Stomach smooth muscle (tissue), 2 donors: Measurements from ENCODE around the gene BORA.

ENCODE experiments used
- H3K27ac ChIP-seq: one replicate; pipeline ENCODE4 v1.7.0; 2013; ENCODE audit warnings: mild to moderate bottlenecking, low read length, inconsistent platforms
- H3K27me3 ChIP-seq, 2 donors: one replicate each; pipeline ENCODE4 v1.7.0; 2013; ENCODE audit warnings: low read length in 2 of 2; ENCODE audit not compliant: insufficient read depth in 2 of 2, control insufficient read depth in 1 of 2
- H3K36me3 ChIP-seq, 2 donors: one replicate each; pipeline ENCODE4 v1.7.0; 2013; ENCODE audit warnings: low read length in 2 of 2; ENCODE audit not compliant: control insufficient read depth in 2 of 2, insufficient read depth in 2 of 2
- H3K4me1 ChIP-seq: one replicate; pipeline ENCODE4 v1.7.0; 2013; ENCODE audit warnings: low read length; ENCODE audit not compliant: control insufficient read depth, insufficient read depth
- H3K4me3 ChIP-seq, 2 donors: one replicate each; pipeline ENCODE4 v1.7.0; 2013; ENCODE audit warnings: low read length in 2 of 2
- H3K9ac ChIP-seq, 2 donors: one replicate each; pipeline ENCODE4 v1.7.0; 2013; ENCODE audit warnings: low read length in 2 of 2, mild to moderate bottlenecking in 1 of 2
- H3K9me3 ChIP-seq, 2 donors: one replicate each; pipeline ENCODE4 v1.7.0; 2013; ENCODE audit warnings: low read length in 2 of 2; ENCODE audit not compliant: control insufficient read depth in 2 of 2
- donor health status: healthy.
- donor health status: Pancreatic carcinoma.

Gene BORA

GRCh38 chr13:72727417-72728289, at the start of gene BORA, which contains the start of gene MZT1:
TSS of gene BORA (plus strand) at chr13:72727923. CDS start at chr13:72728941, 1,018 bp downstream.
TSS of gene MZT1 (minus strand) at chr13:72727629. CDS start at chr13:72727602, 27 bp downstream.
- Histone ChIP-seq H3K9me3 (no peaks in the 10 kb centered on the region), H3K27me3 (no peaks in the 10 kb centered on the region), H3K9ac (peak within 1 kb of the TSS; percentile 74 to 80), H3K36me3 (no peaks in the 10 kb centered on the region), H3K4me3 (peak within 1 kb of the TSS; percentile 91 to 93), H3K27ac (peak within 1 kb of the TSS; percentile 26), H3K4me1 (peaks cover 4% of the 10 kb centered on the region)

DNA sequence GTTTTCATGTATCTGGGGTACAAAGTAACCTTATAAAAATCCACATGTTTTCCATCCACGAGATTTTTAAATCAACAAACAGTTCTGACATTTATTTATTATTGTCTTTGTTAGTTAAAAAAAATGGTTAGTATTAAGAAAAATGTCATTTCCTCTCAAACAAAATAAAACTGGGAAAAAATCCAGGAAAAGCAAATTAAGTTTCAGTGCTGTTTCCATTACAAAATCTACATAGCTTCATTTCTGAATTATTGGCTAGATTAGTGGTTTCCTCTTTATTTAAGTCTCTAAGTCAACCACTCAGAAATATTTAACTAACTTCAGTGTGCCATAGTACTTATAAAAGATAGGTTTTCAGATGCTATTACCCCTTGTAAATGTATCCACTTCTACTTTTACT, 49.4 kb upstream of the BORA start:
- Histone ChIP-seq H3K4me3 (no peak overlapping the region), H3K36me3 (no peaks in the 10 kb centered on the region), H3K4me1 (no peaks in the 10 kb centered on the region), H3K9ac (no peak overlapping the region), H3K27ac (no peak overlapping the region), H3K9me3 (no peaks in the 10 kb centered on the region), H3K27me3 (no peaks in the 10 kb centered on the region)

GRCh38 chr13:72680353-72680752, 47.4 kb upstream of the BORA start:
- no peak overlapping the region for H3K4me3 ChIP-seq
- no peaks in the 10 kb centered on the region for H3K36me3 ChIP-seq
- no peaks in the 10 kb centered on the region for H3K4me1 ChIP-seq
- no peak overlapping the region for H3K9ac ChIP-seq
- no peak overlapping the region for H3K27ac ChIP-seq
- no peaks in the 10 kb centered on the region for H3K27me3 ChIP-seq
- no peaks in the 10 kb centered on the region for H3K9me3 ChIP-seq

DNA sequence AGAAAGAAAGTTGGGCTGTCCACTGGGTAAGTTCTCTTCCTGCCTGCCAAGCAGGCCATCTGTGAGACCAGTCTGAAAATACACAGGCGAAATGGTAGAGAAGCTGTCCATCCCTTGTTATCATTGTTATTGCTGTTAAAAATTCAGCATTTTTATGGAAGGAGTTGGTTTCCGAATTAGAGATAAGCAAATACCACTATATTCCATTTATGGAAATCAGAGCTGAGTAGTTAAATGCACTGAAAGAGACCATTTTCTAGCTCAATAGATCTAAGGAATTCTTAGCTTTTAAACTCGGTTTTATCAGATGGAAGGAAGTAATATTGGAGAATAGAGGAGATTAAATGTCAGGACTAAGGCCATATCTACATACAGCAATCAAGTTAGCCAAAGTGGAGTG, 41.0 kb upstream of the BORA start:
- no peaks in the 10 kb centered on the region for H3K9me3 ChIP-seq
- H3K4me3 ChIP-seq, result no peak overlapping the region
- no peak overlapping the region for H3K27ac ChIP-seq
- no peaks in the 10 kb centered on the region for H3K36me3 ChIP-seq
- no peak overlapping the region for H3K9ac ChIP-seq
- no peaks in the 10 kb centered on the region for H3K27me3 ChIP-seq
- no peaks in the 10 kb centered on the region for H3K4me1 ChIP-seq

- Histone ChIP-seq H3K27ac (no peak overlapping the region), H3K9me3 (no peaks in the 10 kb centered on the region), H3K9ac (no peak overlapping the region)
These were observed 38.5 kb upstream of the BORA start for GRCh38 chr13:72689181-72689696.

DNA sequence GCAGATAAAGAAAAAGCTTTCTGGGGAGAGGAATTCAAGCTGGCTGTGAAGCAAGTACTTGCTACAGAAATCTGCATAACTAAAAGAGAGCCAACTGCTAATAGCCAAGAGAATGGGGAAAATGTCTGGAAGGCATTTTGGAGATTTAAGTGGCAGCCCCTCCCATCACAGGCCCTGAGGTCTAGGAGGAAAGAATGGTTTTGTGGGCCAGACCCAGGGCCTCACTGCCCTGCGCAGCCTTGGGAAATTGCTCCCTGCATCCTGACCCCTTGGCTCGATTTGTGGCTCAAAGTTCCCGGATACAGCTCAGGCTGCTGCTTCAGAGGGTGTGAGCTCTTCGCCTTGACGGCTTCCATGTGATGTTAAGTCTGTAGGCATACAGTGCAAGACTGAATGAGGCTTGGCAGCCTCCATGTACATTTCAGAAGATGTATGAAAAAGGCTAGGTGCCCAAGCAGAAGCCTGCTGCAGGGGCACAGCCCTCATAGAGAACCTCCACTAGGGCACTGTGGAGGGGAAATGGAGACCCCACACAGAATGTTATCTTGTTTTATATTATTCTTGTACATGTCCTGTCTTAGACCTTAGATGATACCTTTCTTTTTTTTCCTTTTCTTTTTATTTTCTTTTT, 34.7 kb upstream of the BORA start:
- no peaks in the 10 kb centered on the region for H3K4me1 ChIP-seq
- peaks cover 0 to 2% of the 10 kb centered on the region in 2 donors for H3K27me3 ChIP-seq
- no peaks in the 10 kb centered on the region for H3K9me3 ChIP-seq
- H3K4me3 ChIP-seq, result no peak overlapping the region
- no peak overlapping the region for H3K9ac ChIP-seq
- no peaks in the 10 kb centered on the region for H3K36me3 ChIP-seq
- H3K27ac ChIP-seq, result no peak overlapping the region

More at GRCh38 chr13:72689181-72689696, 38.5 kb upstream of the BORA start:
- H3K27me3 ChIP-seq, result peaks cover 0 to 2% of the 10 kb centered on the region in 2 donors
- no peak overlapping the region for H3K4me3 ChIP-seq
- no peaks in the 10 kb centered on the region for H3K36me3 ChIP-seq
- no peaks in the 10 kb centered on the region for H3K4me1 ChIP-seq

- H3K36me3 ChIP-seq, result no peaks in the 10 kb centered on the region
- no peak overlapping the region for H3K4me3 ChIP-seq
- no peaks in the 10 kb centered on the region for H3K9me3 ChIP-seq
- no peak overlapping the region for H3K9ac ChIP-seq
- no peaks in the 10 kb centered on the region for H3K4me1 ChIP-seq
- peaks cover 0 to 2% of the 10 kb centered on the region in 2 donors for H3K27me3 ChIP-seq
- H3K27ac ChIP-seq, result no peak overlapping the region
These were observed 33.9 kb upstream of the BORA start for GRCh38 chr13:72693832-72694231.

DNA sequence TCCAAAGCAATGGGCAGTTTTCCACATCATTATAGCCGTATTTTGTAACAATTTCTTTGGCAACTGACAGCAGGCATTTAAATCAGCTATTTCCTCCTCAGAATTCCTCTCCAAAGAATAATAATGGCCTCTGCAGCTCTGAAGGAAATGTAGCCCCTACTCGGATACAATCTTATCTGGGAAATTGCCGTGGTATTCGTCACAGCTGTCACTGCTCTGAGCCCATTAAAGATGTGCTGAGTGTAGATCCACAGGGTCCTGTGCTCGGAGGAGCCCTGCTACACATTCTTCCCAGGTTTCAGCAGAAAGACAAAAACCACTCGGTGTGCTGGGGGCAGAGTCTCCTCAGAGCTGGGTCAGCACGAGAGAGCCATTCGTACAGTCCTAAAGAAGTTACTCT, 33.4 kb upstream of the BORA start:
- Histone ChIP-seq H3K9me3 (no peaks in the 10 kb centered on the region), H3K4me1 (no peaks in the 10 kb centered on the region), H3K9ac (no peak overlapping the region), H3K4me3 (no peak overlapping the region), H3K27me3 (peaks cover 0 to 2% of the 10 kb centered on the region in 2 donors), H3K27ac (no peak overlapping the region), H3K36me3 (no peaks in the 10 kb centered on the region)

GRCh38 chr13:72696579-72696978, 31.1 kb upstream of the BORA start:
- peaks cover 0 to 2% of the 10 kb centered on the region in 2 donors for H3K27me3 ChIP-seq
- no peak overlapping the region for H3K9ac ChIP-seq
- no peaks in the 10 kb centered on the region for H3K36me3 ChIP-seq
- H3K4me1 ChIP-seq, result no peaks in the 10 kb centered on the region
- no peaks in the 10 kb centered on the region for H3K9me3 ChIP-seq
- no peak overlapping the region for H3K4me3 ChIP-seq
- H3K27ac ChIP-seq, result no peak overlapping the region

DNA sequence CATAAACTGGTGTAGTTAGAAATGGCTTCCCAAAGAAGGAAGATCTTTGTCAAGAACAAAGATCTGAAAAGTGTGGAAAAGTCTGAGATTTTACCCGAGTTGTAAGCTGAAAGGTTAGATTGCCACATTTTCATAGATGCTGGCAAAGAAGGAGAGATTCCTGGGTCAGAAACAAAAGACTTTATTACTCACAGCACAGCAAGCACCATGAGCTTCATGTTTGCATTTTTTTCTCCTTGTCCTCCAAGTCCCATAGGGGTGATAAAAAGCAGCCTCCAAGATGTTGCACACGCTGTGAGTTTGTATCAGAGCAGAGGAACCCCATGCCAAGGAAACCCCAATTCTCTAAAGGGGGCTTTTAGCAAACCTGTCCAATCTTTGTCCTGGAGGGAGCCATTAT, 29.6 kb upstream of the BORA start:
- no peak overlapping the region for H3K27ac ChIP-seq
- no peak overlapping the region for H3K4me3 ChIP-seq
- H3K9me3 ChIP-seq, result no peaks in the 10 kb centered on the region
- no peaks in the 10 kb centered on the region for H3K36me3 ChIP-seq
- no peaks in the 10 kb centered on the region for H3K4me1 ChIP-seq
- H3K9ac ChIP-seq, result no peak overlapping the region
- no peaks in the 10 kb centered on the region for H3K27me3 ChIP-seq
